ENCODE data around the gene SCN5A. TPM values are rescaled to one million over a fixed set of nuclear protein-coding genes. Genes with fewer than 3 reads are reported as not detected.

The SCN5A gene
- total RNA-seq, 4 donors from 2014 or later = 0.42 to 1.3 (median 0.77) TPM

DNA sequence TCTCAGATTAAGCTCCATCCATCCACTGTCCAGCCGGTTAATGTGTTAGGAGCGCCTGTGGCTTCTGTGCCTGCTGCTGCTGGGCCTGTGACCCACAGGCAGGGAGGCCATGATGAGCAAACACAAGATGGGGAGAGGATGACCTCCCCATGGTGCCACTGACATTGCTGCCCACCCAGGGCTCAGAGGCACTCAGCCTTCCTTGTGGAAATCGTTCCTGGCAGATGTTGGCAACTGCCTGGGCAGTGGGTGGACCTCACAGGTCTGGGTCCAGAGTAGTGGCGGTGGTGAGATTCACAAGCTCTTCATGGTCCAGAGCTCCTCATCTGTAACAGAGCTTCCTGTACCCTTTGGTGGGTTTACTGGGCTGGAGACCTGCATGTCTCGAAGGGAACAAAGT lies 38.6 kb downstream of the SCN5A start:
- WGBS = 94% methylated on average over 3 of the region's 5 CpGs
- no peak for DNase-seq (ENCODE audit: extremely low spot score)
- intact Hi-C loops (cut with DNase I) = no loop called here

DNA sequence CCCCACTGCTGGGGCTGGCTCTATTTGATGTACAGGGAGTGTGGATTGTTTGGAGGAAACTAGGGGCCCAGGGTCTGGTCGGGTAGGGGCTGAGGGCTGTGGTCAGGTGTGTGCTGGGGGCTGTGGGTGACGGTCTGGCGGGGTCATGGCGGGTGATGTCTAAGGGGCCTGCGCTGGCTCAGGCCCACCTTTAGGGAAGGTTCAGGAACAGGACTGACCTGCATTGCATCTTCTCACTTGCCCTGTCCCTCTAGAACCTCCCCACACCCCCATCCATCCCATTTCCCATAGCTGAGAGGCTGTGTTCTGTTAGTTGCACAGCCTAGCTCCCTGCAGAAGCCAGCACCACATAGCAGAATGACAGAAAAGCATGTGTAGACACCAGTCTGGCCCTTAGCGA lies 39.1 kb downstream of the SCN5A start:
- TF ChIP-seq, protein P1, sequence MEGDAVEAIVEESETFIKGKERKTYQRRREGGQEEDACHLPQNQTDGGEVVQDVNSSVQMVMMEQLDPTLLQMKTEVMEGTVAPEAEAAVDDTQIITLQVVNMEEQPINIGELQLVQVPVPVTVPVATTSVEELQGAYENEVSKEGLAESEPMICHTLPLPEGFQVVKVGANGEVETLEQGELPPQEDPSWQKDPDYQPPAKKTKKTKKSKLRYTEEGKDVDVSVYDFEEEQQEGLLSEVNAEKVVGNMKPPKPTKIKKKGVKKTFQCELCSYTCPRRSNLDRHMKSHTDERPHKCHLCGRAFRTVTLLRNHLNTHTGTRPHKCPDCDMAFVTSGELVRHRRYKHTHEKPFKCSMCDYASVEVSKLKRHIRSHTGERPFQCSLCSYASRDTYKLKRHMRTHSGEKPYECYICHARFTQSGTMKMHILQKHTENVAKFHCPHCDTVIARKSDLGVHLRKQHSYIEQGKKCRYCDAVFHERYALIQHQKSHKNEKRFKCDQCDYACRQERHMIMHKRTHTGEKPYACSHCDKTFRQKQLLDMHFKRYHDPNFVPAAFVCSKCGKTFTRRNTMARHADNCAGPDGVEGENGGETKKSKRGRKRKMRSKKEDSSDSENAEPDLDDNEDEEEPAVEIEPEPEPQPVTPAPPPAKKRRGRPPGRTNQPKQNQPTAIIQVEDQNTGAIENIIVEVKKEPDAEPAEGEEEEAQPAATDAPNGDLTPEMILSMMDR (IDR thresholded peaks at IDR 0.05) = no peak
- TF ChIP-seq POLR2A (IDR thresholded peaks at IDR 0.05; ENCODE audit: low read depth) = no peak
- no peak for TF ChIP-seq POLR2AphosphoS5 (IDR thresholded peaks at IDR 0.05)
- TF ChIP-seq EP300 (IDR thresholded peaks at IDR 0.05) = no peak
- Histone ChIP-seq H3K36me3 (peaks cover 0 to 66% (median 0%) of the 10 kb centered on the region in 4 donors), H3K9me3 (no peaks in the 10 kb centered on the region), H3K4me1 (peaks cover 0 to 3% (median 0%) of the 10 kb centered on the region in 4 donors), H3K4me3 (no peak overlapping the region), H3K27ac (replicated peaks in 1 of 4) (no peak overlapping the region), H3K27me3 (no peaks in the 10 kb centered on the region)
- 92% methylated on average over 6 of the region's 6 CpGs for WGBS
- intact Hi-C loops (cut with DNase I) = no loop called here
- no peak for DNase-seq (ENCODE audit: extremely low spot score)

More for the DNA sequence above, 38.6 kb downstream of the SCN5A start:
- no peaks in the 10 kb centered on the region for H3K27me3 ChIP-seq
- no peak overlapping the region for H3K4me3 ChIP-seq
- peaks cover 0 to 3% (median 0%) of the 10 kb centered on the region in 4 donors for H3K4me1 ChIP-seq
- no peak overlapping the region for H3K27ac ChIP-seq (replicated peaks in 1 of 4)
- TF ChIP-seq, protein P1 (IDR thresholded peaks at IDR 0.05) = no peak
- TF ChIP-seq POLR2A (IDR thresholded peaks at IDR 0.05; ENCODE audit: low read depth) = no peak
- H3K36me3 ChIP-seq = peaks cover 0 to 61% (median 0%) of the 10 kb centered on the region in 4 donors
- no peaks in the 10 kb centered on the region for H3K9me3 ChIP-seq

- TF ChIP-seq POLR2A (IDR thresholded peaks at IDR 0.05; ENCODE audit: low read depth) (no peak), POLR2AphosphoS5 (IDR thresholded peaks at IDR 0.05) (no peak), EP300 (IDR thresholded peaks at IDR 0.05) (no peak)
- TF ChIP-seq, protein P1 (IDR thresholded peaks at IDR 0.05) = no peak
- Histone ChIP-seq H3K27me3 (no peaks in the 10 kb centered on the region), H3K27ac (replicated peaks in 1 of 4) (no peak overlapping the region), H3K4me1 (peaks cover 0 to 1% (median 0%) of the 10 kb centered on the region in 4 donors), H3K36me3 (peaks cover 0 to 72% (median 0%) of the 10 kb centered on the region in 4 donors), H3K4me3 (no peak overlapping the region), H3K9me3 (no peaks in the 10 kb centered on the region)
- DNase-seq (ENCODE audit: extremely low spot score) = no peak
- 94% methylated on average over 18 of the region's 21 CpGs for WGBS
- intact Hi-C loops (cut with DNase I) = no loop called here
Measured at GRCh38 chr3:38609386-38610111, 39.9 kb downstream of the SCN5A start.

GRCh38 chr3:38608961-38609360 lies 40.5 kb downstream of the SCN5A start:
- 89% methylated on average over 5 of the region's 5 CpGs for WGBS
- no peak for TF ChIP-seq POLR2AphosphoS5 (IDR thresholded peaks at IDR 0.05)
- no peak for TF ChIP-seq EP300 (IDR thresholded peaks at IDR 0.05)
- no peak for TF ChIP-seq POLR2A (IDR thresholded peaks at IDR 0.05; ENCODE audit: low read depth)
- TF ChIP-seq, protein P1 (IDR thresholded peaks at IDR 0.05) = no peak
- Histone ChIP-seq H3K4me3 (no peak overlapping the region), H3K27ac (replicated peaks in 1 of 4) (no peak overlapping the region), H3K4me1 (no peaks in the 10 kb centered on the region), H3K36me3 (peaks cover 0 to 72% (median 0%) of the 10 kb centered on the region in 4 donors), H3K9me3 (no peaks in the 10 kb centered on the region), H3K27me3 (no peaks in the 10 kb centered on the region)
- no peak for DNase-seq (ENCODE audit: extremely low spot score)
- intact Hi-C loops (cut with DNase I) = no loop called here
